SK-N-SH treated with all-trans-retinoic acid at 6 μM for 48 hours (cell line): Measurements from ENCODE around the gene CDON.

Experiments used
- ATAC-seq: fragments of 200-7000 bp; cut with Tn5 transposase; 3 replicates; pipeline ENCODE4 v1.9.1; 2020; ENCODE audit warnings: mild to moderate bottlenecking, moderate library complexity
- ARNTL ChIP-seq: fragments of 450-650 bp; formaldehyde crosslinking; IDR thresholded peaks from 2 replicates; pipeline ENCODE4 v1.5.0; 2020; ENCODE audit warnings: low read depth, mild to moderate bottlenecking, moderate library complexity, borderline replicate concordance
- BACH2 ChIP-seq: fragments of 250-450 bp; sonication (Bioruptor Pico); IDR thresholded peaks from 2 replicates; pipeline ENCODE4 v1.9.0; 2021; ENCODE audit warnings: mild to moderate bottlenecking, borderline replicate concordance
- CSDC2 ChIP-seq: fragments of 250-450 bp; sonication (Bioruptor Pico); IDR thresholded peaks from 2 replicates; pipeline ENCODE4 v1.5.0; 2020; ENCODE audit warnings: mild to moderate bottlenecking, moderate library complexity
- ESRRG ChIP-seq: fragments of 250-450 bp; sonication (Bioruptor Pico); IDR thresholded peaks from 2 replicates; pipeline ENCODE4 v1.6.1; 2021; ENCODE audit warnings: mild to moderate bottlenecking
- GLIS3 ChIP-seq: fragments of 250-450 bp; sonication (Bioruptor Pico); IDR thresholded peaks from 2 replicates; pipeline ENCODE4 v1.5.0; 2020; ENCODE audit warnings: mild to moderate bottlenecking, moderate library complexity
- ISL1 ChIP-seq: fragments of 250-450 bp; sonication (Bioruptor Pico); IDR thresholded peaks from 2 replicates; pipeline ENCODE4 v2.1.2; 2022; ENCODE audit warnings: mild to moderate bottlenecking, moderate library complexity
- OSR1 ChIP-seq: fragments of 250-450 bp; sonication (Bioruptor Pico); IDR thresholded peaks from 2 replicates; pipeline ENCODE4 v1.8.0; 2022; ENCODE audit warnings: moderate library complexity, mild to moderate bottlenecking, inconsistent platforms
- PPARA ChIP-seq: fragments of 250-450 bp; sonication (Bioruptor Pico); IDR thresholded peaks from 2 replicates; pipeline ENCODE4 v1.5.0; 2020; ENCODE audit warnings: mild to moderate bottlenecking, borderline replicate concordance
- RARB ChIP-seq: fragments of 250-450 bp; sonication (Bioruptor Pico); IDR thresholded peaks from 2 replicates; pipeline ENCODE4 v1.8.0; 2021; ENCODE audit warnings: mild to moderate bottlenecking, moderate library complexity
- SNAI2 ChIP-seq: fragments of 250-450 bp; sonication (Bioruptor Pico); IDR thresholded peaks from 2 replicates; pipeline ENCODE4 v1.5.0; 2020; ENCODE audit warnings: mild to moderate bottlenecking, moderate library complexity
- TCF4 ChIP-seq: fragments of 250-450 bp; sonication (Bioruptor Pico); IDR thresholded peaks from 2 replicates; pipeline ENCODE4 v1.8.0; 2021; ENCODE audit warnings: mild to moderate bottlenecking, moderate library complexity, borderline replicate concordance
- TOX ChIP-seq: fragments of 250-450 bp; sonication (Bioruptor Pico); IDR thresholded peaks from 2 replicates; pipeline ENCODE4 v1.8.0; 2021; ENCODE audit warnings: mild to moderate bottlenecking, moderate library complexity, borderline replicate concordance
- ZC3H10 ChIP-seq: fragments of 250-450 bp; sonication (Bioruptor Pico); IDR thresholded peaks from 2 replicates; pipeline ENCODE4 v1.5.1; 2021; ENCODE audit warnings: mild to moderate bottlenecking, moderate library complexity
- ZFP3 ChIP-seq: fragments of 250-450 bp; sonication (Bioruptor Pico); IDR thresholded peaks from 2 replicates; pipeline ENCODE4 v1.5.0; 2020; ENCODE audit warnings: mild to moderate bottlenecking, moderate library complexity
- ZNF565 ChIP-seq: fragments of 450-650 bp; formaldehyde crosslinking; conservative IDR thresholded peaks from 2 replicates; pipeline ENCODE4 v1.5.0; 2020; ENCODE audit warnings: low read depth, mild to moderate bottlenecking, moderate library complexity
- ZNF70 ChIP-seq: fragments of 450-650 bp; formaldehyde crosslinking; IDR thresholded peaks from 2 replicates; pipeline ENCODE4 v1.5.0; 2020; ENCODE audit warnings: mild to moderate bottlenecking, moderate library complexity
- TF ChIP-seq, protein P1 (sequence below): fragments of 250-450 bp; sonication (Bioruptor Pico); IDR thresholded peaks from 2 replicates; pipeline ENCODE4 v1.5.0; 2020; ENCODE audit warnings: mild to moderate bottlenecking, moderate library complexity
- TF ChIP-seq, protein P2 (sequence below): fragments of 250-450 bp; sonication (Bioruptor Pico); IDR thresholded peaks from 2 replicates; pipeline ENCODE4 v1.8.0; 2020; ENCODE audit warnings: mild to moderate bottlenecking, moderate library complexity, borderline replicate concordance
- TF ChIP-seq, protein P3 (sequence below): fragments of 250-450 bp; sonication (Bioruptor Pico); IDR thresholded peaks from 2 replicates; pipeline ENCODE4 v1.5.1; 2020; ENCODE audit warnings: low read depth, mild to moderate bottlenecking, moderate library complexity
- TF ChIP-seq, protein P4 (sequence below): fragments of 250-450 bp; sonication (Bioruptor Pico); IDR thresholded peaks from 2 replicates; pipeline ENCODE4 v1.8.0; 2021; ENCODE audit warnings: low read depth, mild to moderate bottlenecking, moderate library complexity, borderline replicate concordance

CDON gene

DNA sequence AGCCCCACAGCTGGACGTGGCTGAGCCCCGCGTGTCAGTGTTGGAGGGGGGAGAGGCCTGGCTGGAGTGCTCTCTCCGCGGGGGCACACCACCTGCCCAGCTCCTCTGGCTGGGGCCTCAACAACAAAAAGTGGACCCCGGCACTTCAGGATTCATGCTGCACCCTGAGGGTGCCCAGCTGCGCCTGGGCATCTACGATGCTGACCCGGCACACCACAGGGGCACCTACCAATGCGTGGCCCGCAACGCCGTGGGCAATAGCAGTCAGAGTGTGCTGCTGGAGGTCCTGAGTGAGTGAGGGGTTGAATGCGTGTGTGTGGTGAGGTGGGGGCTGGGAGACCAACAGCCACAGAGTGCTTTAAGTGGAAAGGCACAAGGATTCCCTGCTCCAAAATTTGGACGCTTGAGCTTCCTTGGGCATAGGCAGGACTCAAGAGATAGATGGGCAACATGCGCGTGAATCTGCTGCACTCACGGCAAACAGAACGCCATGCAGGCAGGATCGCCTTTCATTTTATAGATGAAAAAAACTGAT is 109.2 kb downstream of the CDON start (continued):
- TF ChIP-seq TOX (CRISPR knock-in tag), result no peak
- no peak for TF ChIP-seq ARNTL
- TF ChIP-seq, protein P1, sequence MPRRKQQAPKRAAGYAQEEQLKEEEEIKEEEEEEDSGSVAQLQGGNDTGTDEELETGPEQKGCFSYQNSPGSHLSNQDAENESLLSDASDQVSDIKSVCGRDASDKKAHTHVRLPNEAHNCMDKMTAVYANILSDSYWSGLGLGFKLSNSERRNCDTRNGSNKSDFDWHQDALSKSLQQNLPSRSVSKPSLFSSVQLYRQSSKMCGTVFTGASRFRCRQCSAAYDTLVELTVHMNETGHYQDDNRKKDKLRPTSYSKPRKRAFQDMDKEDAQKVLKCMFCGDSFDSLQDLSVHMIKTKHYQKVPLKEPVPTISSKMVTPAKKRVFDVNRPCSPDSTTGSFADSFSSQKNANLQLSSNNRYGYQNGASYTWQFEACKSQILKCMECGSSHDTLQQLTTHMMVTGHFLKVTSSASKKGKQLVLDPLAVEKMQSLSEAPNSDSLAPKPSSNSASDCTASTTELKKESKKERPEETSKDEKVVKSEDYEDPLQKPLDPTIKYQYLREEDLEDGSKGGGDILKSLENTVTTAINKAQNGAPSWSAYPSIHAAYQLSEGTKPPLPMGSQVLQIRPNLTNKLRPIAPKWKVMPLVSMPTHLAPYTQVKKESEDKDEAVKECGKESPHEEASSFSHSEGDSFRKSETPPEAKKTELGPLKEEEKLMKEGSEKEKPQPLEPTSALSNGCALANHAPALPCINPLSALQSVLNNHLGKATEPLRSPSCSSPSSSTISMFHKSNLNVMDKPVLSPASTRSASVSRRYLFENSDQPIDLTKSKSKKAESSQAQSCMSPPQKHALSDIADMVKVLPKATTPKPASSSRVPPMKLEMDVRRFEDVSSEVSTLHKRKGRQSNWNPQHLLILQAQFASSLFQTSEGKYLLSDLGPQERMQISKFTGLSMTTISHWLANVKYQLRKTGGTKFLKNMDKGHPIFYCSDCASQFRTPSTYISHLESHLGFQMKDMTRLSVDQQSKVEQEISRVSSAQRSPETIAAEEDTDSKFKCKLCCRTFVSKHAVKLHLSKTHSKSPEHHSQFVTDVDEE (CRISPR knock-in tag), result no peak
- TF ChIP-seq OSR1 (CRISPR knock-in tag), result no peak
- no peak for TF ChIP-seq ISL1 (CRISPR knock-in tag)
- TF ChIP-seq ZNF565 (CRISPR knock-in tag), result no peak

GRCh38 chr11:125952973-125953372 is 109.7 kb downstream of the CDON start:
- TF ChIP-seq TCF4 (no peak), SNAI2 (no peak), ZC3H10 (CRISPR knock-in tag) (no peak), OSR1 (CRISPR knock-in tag) (no peak), ZFP3 (no peak), ISL1 (CRISPR knock-in tag) (no peak), BACH2 (no peak), GLIS3 (CRISPR knock-in tag) (no peak), ESRRG (CRISPR knock-in tag) (no peak), ZNF565 (CRISPR knock-in tag) (no peak), ZNF70 (CRISPR knock-in tag) (no peak)
- TF ChIP-seq, protein P2, sequence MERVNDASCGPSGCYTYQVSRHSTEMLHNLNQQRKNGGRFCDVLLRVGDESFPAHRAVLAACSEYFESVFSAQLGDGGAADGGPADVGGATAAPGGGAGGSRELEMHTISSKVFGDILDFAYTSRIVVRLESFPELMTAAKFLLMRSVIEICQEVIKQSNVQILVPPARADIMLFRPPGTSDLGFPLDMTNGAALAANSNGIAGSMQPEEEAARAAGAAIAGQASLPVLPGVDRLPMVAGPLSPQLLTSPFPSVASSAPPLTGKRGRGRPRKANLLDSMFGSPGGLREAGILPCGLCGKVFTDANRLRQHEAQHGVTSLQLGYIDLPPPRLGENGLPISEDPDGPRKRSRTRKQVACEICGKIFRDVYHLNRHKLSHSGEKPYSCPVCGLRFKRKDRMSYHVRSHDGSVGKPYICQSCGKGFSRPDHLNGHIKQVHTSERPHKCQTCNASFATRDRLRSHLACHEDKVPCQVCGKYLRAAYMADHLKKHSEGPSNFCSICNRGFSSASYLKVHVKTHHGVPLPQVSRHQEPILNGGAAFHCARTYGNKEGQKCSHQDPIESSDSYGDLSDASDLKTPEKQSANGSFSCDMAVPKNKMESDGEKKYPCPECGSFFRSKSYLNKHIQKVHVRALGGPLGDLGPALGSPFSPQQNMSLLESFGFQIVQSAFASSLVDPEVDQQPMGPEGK (CRISPR knock-in tag), result no peak
- TF ChIP-seq, protein P1 (CRISPR knock-in tag), result no peak
- TF ChIP-seq, all 23 proteins: peak for 0

DNA sequence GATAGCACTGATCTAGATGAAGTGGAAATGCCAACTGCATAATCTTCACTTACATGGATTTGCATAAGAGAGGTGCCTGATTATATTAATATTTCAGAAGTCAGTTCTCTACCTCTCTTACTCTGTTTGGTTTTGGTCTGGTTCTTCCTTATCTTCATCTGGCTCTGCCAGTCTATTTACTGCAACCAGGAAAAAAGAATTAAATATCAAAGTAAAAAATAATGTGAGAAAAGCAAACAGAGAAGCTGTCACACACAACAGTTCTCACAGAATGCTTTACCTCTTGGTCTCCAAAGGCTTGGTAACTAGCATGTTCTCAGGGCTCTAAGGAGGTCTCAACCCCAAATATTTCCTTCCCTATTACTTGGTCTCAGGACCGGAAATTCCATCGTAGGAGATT is 110.1 kb downstream of the CDON start:
- no peak for ATAC-seq
- TF ChIP-seq GLIS3 (CRISPR knock-in tag) (no peak), PPARA (CRISPR knock-in tag) (no peak), ZNF70 (CRISPR knock-in tag) (no peak), CSDC2 (CRISPR knock-in tag) (no peak), BACH2 (no peak), ZFP3 (no peak), RARB (CRISPR knock-in tag) (no peak), SNAI2 (no peak)
- TF ChIP-seq, protein P2 (CRISPR knock-in tag), result no peak
- TF ChIP-seq, protein P3, sequence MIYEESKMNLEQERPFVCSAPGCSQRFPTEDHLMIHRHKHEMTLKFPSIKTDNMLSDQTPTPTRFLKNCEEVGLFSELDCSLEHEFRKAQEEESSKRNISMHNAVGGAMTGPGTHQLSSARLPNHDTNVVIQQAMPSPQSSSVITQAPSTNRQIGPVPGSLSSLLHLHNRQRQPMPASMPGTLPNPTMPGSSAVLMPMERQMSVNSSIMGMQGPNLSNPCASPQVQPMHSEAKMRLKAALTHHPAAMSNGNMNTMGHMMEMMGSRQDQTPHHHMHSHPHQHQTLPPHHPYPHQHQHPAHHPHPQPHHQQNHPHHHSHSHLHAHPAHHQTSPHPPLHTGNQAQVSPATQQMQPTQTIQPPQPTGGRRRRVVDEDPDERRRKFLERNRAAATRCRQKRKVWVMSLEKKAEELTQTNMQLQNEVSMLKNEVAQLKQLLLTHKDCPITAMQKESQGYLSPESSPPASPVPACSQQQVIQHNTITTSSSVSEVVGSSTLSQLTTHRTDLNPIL (CRISPR knock-in tag), result no peak
- TF ChIP-seq, protein P4, sequence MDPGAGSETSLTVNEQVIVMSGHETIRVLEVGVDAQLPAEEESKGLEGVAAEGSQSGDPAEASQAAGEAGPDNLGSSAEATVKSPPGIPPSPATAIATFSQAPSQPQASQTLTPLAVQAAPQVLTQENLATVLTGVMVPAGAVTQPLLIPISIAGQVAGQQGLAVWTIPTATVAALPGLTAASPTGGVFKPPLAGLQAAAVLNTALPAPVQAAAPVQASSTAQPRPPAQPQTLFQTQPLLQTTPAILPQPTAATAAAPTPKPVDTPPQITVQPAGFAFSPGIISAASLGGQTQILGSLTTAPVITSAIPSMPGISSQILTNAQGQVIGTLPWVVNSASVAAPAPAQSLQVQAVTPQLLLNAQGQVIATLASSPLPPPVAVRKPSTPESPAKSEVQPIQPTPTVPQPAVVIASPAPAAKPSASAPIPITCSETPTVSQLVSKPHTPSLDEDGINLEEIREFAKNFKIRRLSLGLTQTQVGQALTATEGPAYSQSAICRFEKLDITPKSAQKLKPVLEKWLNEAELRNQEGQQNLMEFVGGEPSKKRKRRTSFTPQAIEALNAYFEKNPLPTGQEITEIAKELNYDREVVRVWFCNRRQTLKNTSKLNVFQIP (CRISPR knock-in tag), result no peak
- TF ChIP-seq, protein P1 (CRISPR knock-in tag), result no peak

More at GRCh38 chr11:125952973-125953372, 109.7 kb downstream of the CDON start:
- peak; percentile 6; the same call in 1 of the 3 replicates for ATAC-seq
